Mucosa of descending colon (tissue), 3 donors: ENCODE results near the gene FLYWCH2. TPM values are rescaled to one million over a fixed set of nuclear protein-coding genes. Genes with fewer than 3 reads are reported as not detected.
A peak's percentile ranks its signal among the peaks of the same experiment; 100 is the strongest.

Experiments used
- ATAC-seq: fragments of 200-7000 bp; cut with Tn5 transposase; one replicate; pipeline ENCODE4 v1.9.1; 2020; ENCODE audit warnings: mild to moderate bottlenecking, moderate library complexity
- DNase-seq, 3 donors: peaks; one replicate each; pipeline ENCODE4 v3.0.0-alpha.2; 2020
- H3K36me3 ChIP-seq: fragments of 200-600 bp; one replicate; pipeline ENCODE4 v1.8.0; 2021; ENCODE audit warnings: low read depth, mild to moderate bottlenecking
- H3K4me1 ChIP-seq: fragments of 200-600 bp; one replicate; pipeline ENCODE4 v1.8.0; 2021; ENCODE audit warnings: low read depth, mild to moderate bottlenecking
- H3K4me3 ChIP-seq: fragments of 200-600 bp; one replicate; pipeline ENCODE4 v1.8.0; 2021; ENCODE audit warnings: mild to moderate bottlenecking
- H3K9me3 ChIP-seq: fragments of 200-600 bp; one replicate; pipeline ENCODE4 v1.8.0; 2021; ENCODE audit warnings: mild to moderate bottlenecking
- intact Hi-C, 2 donors: fragments of 100-400 bp; cut with DNase I in 1 of 2; cut with micrococcal nuclease in 1 of 2; formaldehyde crosslinking; loops; one replicate each; pipeline versions ENCODE4 v1.11.0 to v1.11.1; 2022; cut with DNase I, micrococcal nuclease
- total RNA-seq, 3 donors: library from RNA; stranded (reverse); fragmentation: NEBNext Ultra II Directional in 2 of 3; extraction: Animal tissue kit (Norgen Biotek cat#: 25700) in 2 of 3; gene quantifications; one replicate each; pipeline versions ENCODE4 v1.2.1 to v1.2.4, GENCODE V29; 2021 to 2023
- TF ChIP-seq, protein P1 (sequence below): fragments of 200-600 bp; IDR thresholded peaks from one replicate; pipeline ENCODE4 v1.8.0; 2022; ENCODE audit warnings: antibody characterized with exemption, mild to moderate bottlenecking
- donor health status: DM: no; HTN: no; CAD: no; lungs with moderate emphysema.
- donor health status: DM: no; HTN: no; CAD: no.
- donor health status: DM: no; HTN: yes; CAD: no.

FLYWCH2 gene
- total RNA-seq, 3 donors from 2014 or later = 23.3 to 26.9 (median 25.3) TPM

DNA sequence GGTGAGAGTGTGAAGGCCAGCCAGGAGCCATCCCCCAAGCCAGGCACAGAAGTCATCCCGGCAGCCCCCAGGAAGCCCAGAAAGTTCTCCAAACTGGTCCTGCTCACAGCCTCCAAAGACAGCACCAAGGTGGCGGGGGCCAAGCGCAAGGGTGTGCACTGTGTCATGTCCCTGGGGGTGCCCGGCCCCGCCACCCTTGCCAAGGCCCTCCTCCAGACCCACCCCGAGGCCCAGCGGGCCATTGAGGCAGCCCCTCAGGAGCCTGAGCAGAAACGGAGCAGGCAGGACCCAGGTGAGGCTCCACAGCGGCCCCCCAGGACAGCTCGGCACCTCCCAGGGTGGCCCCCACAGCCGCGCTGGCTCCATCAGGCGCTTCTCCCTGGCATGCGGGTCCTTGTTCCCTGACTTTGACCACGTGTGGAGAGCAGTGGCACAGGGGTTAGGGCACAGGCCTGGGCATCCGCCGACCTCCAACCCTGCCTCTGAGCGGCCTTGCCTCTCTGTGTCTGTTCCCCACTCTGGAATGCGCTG is 13.5 kb downstream of the FLYWCH2 start:
- ATAC-seq (no peak), DNase-seq (no peak)
- H3K36me3 ChIP-seq = no peaks in the 10 kb centered on the region
- no peak overlapping the region for H3K4me3 ChIP-seq
- intact Hi-C loops = no loop called here
- H3K9me3 ChIP-seq = no peaks in the 10 kb centered on the region
- no peaks in the 10 kb centered on the region for H3K4me1 ChIP-seq
- TF ChIP-seq, protein P1, sequence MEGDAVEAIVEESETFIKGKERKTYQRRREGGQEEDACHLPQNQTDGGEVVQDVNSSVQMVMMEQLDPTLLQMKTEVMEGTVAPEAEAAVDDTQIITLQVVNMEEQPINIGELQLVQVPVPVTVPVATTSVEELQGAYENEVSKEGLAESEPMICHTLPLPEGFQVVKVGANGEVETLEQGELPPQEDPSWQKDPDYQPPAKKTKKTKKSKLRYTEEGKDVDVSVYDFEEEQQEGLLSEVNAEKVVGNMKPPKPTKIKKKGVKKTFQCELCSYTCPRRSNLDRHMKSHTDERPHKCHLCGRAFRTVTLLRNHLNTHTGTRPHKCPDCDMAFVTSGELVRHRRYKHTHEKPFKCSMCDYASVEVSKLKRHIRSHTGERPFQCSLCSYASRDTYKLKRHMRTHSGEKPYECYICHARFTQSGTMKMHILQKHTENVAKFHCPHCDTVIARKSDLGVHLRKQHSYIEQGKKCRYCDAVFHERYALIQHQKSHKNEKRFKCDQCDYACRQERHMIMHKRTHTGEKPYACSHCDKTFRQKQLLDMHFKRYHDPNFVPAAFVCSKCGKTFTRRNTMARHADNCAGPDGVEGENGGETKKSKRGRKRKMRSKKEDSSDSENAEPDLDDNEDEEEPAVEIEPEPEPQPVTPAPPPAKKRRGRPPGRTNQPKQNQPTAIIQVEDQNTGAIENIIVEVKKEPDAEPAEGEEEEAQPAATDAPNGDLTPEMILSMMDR = no peak

DNA sequence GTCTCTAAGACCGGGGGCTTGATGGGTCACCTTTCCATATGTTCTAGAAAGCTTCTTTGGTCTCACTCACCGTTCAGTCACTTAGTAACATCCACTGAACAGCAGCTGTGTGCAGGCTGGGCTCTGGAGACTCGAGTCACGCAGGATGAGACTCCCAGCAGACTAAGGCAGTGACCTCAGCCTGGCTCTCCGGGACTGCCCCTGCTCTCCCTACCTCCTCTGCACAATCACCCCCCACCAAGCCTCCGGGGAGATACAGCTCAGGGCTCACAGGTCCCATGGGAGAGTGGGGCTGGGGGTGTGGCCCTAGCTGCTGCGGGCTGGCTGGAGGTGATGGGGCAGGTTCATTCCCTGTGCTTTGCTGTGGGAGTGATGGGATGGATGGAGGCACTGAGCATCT is 14.1 kb downstream of the FLYWCH2 start:
- no peak overlapping the region for H3K4me3 ChIP-seq
- H3K9me3 ChIP-seq = no peaks in the 10 kb centered on the region
- TF ChIP-seq, protein P1 = no peak
- no peaks in the 10 kb centered on the region for H3K36me3 ChIP-seq
- intact Hi-C loops = no loop called here
- H3K4me1 ChIP-seq = no peaks in the 10 kb centered on the region
- ATAC-seq (peak; percentile 29), DNase-seq (no peak)

DNA sequence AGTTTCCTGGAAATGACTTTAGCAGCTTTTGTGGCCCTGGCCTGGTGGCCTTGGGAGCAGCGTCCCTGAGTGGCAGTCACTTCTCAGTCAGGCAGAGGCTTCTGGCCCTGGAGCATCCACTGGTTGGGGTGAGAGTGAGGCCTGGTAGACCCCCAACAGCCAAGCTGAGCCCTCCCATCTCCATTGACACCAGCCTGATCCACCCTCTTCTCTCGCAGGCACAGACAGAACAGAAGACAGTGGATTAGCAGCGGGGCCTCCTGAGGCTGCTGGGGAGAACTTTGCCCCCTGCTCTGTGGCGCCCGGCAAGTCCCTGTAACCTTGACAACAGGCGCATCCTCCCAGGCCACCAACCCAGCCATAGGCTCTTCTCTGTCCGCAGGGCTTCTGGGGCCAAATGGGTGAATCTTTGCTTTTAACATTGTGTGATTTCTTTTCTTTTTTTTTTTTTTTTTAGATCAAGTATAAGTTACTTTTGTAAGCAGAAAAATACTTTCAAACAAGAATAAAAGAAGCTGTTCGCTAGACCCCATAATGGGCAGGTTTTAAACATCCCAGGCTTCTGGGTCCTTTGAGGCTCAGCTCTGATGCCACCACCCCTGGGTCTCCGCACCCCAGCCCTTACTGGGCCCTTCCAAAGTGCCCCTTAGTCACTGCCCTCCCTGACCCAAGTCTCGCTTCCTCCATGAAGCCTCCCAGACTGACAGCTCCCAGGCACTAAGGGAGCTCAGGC is 16.0 kb downstream of the FLYWCH2 start:
- TF ChIP-seq, protein P1 = no peak
- ATAC-seq = no peak
- DNase-seq = no peak
- Histone ChIP-seq H3K4me3 (no peak overlapping the region), H3K9me3 (no peaks in the 10 kb centered on the region), H3K4me1 (peaks cover 3% of the 10 kb centered on the region), H3K36me3 (no peaks in the 10 kb centered on the region)
- intact Hi-C loops = no loop called here

DNA sequence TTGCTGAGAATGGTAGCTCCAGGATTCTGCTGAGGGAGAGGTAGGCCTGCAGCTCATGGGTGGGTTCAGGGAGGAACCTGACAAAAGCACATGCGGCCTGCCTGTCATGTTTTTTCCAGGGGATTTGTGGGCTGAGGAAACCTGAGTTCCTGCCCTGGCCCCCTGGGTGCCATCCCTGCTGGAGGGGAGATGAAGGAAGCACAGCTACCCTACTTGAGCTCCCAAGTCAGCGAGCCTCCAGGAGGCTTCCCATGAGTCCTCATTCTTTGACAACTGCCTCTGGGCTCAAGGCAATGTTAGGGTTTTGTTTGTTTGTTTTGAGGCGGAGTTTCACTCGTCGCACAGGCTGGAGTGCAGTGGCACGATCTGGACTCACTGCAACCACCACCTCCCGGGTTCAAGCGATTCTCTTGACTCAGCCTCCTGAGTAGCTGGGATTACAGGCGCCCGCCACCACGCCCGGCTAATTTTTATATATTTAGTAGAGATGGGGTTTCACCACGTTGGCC is 16.6 kb downstream of the FLYWCH2 start:
- Histone ChIP-seq H3K9me3 (no peaks in the 10 kb centered on the region), H3K36me3 (no peaks in the 10 kb centered on the region), H3K4me3 (no peak overlapping the region), H3K4me1 (peaks cover 3% of the 10 kb centered on the region)
- TF ChIP-seq, protein P1 = no peak
- intact Hi-C loops = no loop called here
- DNase-seq = no peak
- ATAC-seq = no peak

DNA sequence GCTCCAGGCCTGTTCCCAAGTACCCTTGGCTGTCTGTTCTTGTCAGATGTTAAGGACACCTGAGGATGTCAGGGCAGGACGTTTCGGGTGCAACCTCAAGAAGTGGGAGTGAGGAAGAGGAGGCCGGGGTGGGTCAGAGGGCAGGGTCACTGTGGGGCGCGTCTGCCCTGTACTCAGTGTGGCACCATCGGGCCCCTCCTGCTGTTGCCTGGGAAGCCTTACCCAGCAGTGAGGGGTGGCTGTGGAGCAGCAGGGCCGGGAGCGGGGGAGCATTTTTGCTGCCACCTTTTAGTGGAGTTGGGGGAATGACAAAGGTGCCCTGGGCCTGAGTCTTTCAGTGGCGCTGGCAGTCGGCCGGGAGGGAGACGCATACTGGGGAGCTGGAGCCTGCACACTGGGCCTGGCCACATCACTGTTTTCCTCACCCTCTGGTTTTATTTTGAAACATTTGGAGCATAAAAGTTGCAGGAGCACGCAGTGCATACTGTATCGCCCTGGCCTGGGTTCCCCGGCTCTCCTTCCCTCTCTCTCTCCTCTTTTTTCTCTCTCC is 17.6 kb downstream of the FLYWCH2 start:
- TF ChIP-seq, protein P1 = no peak
- no peak for DNase-seq
- no peak overlapping the region for H3K4me3 ChIP-seq
- peaks cover 3% of the 10 kb centered on the region for H3K4me1 ChIP-seq
- intact Hi-C loops = no loop called here
- H3K36me3 ChIP-seq = no peaks in the 10 kb centered on the region
- H3K9me3 ChIP-seq = no peaks in the 10 kb centered on the region
- no peak for ATAC-seq
